HG03521 (cell line): Measurements from ENCODE around the gene COA1.

Experiments
- ATAC-seq: cut with Tn5 transposase; IDR thresholded peaks from one replicate; pipeline ENCODE4 v1.9.1; 2021; ENCODE audit warnings: mild to moderate bottlenecking, moderate library complexity; ENCODE audit not compliant: unreplicated experiment

COA1 gene

GRCh38 chr7:43658718-43659548 is 70.4 kb downstream of the COA1 start:
- ATAC-seq = peak; percentile 50

DNA sequence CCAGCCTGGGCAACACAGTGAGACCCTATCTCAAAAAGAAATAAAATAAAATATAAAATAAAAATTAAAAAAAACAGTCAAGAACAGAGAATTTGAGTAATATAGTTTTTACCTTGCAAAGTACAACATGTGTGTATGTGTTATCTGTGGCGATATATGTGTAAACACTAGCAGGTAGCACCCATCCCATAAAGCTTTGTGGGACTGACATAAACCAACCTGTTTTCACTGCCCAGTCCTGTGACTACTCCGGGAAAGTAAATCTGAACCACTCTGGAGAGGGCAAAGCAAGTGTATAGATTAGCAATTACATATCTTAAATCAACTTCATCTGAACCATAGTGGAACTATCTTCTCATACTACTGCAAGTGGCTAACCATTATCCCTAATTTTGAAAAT is 72.3 kb downstream of the COA1 start:
- ATAC-seq = no peak

- ATAC-seq = no peak
Measured at GRCh38 chr7:43655584-43655983, 73.7 kb downstream of the COA1 start.

DNA sequence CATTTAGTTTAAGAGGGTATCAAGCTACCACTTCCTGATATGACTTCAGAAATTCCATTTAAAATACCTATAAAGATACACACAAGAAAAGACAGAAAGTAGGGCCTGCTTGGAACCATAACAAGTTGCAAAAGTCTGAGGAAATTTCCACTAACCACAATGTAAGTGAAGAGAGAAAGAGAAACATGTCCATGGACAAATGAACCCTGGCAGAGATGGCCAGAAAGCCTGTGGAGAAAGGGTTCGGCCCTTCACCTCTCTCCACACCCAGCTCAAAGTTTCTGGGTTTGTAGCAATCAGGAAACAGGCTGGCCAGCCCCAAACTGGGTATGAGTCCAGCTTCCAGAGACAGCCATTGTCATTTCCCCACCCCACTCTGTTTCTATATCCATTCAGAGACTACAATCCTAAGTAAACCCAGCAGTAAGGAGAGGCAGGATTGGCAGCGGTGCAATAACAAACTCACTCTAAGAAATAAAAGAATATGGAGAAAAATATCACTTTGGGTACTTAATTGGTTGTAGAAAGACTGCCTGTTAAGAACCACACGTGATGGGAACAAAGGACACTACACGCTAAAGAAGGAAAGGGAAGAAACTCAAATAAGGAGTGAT is 75.3 kb downstream of the COA1 start:
- ATAC-seq = no peak

GRCh38 chr7:43653466-43653865 is 75.9 kb downstream of the COA1 start:
- no peak for ATAC-seq

DNA sequence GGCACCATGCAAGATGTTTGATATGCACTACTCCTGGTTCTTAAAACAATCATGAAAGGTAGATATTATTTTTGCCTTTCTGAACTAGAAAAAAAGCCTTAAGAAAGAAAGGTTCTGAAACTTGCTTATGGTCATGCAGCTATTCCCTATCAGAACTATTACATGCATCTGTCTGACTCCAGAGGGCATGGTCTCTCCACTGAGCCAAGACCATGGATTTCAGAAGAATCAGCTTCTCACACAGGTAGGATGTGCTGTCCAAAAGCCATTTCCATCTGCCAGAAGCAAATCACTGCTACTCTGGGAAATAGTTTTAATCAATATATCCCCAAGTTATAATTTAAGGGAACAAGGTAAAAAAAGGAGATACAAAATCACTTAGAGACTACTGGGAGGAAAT is 77.0 kb downstream of the COA1 start:
- ATAC-seq = no peak

GRCh38 chr7:43650457-43651052 is 78.8 kb downstream of the COA1 start:
- ATAC-seq = no peak

GRCh38 chr7:43649755-43650274 is 79.5 kb downstream of the COA1 start:
- peak; percentile 69 for ATAC-seq

GRCh38 chr7:43648473-43649406 is 80.6 kb downstream of the COA1 start:
- ATAC-seq = peak; percentile 55

DNA sequence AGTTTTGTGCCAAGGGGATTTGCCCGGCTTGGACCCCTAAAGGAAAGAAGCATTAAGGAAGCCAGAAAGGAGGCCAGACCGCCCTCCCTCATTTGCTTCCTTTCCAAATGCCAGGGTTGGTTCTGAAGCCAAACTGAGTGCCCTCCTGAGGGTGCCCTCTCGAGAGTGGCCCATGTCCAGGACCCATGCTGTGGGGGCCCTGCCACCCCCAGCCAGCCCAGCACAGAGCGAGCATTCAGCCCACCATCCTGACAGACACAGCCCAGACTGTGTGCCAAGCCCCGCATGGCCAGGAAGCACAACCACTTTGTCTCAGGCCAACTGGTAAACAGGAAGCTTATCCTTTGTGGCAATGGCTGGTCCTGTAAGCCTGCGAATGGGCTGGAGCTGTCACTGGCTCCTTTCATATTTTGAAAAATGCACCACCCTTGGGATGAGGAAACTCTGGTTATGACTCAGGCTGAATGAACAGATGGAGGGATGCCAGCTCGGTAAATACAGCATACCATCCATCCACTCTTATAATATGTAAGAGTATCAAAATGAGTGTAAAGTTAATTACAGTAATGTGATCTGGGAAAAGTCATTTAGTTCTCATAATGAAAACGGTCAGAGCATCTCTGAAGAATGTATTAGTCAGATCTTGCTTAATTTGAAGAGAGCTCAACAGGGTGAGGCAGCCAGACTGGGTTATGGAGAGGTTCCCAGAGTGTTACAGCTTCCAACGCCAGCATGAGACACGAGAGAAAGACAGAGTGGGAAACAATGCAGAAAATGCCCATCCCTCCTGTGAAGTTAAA is 81.5 kb downstream of the COA1 start:
- no peak for ATAC-seq

- ATAC-seq = no peak
Measured at GRCh38 chr7:43647339-43647672, 82.0 kb downstream of the COA1 start.

GRCh38 chr7:43646603-43647338 is 82.6 kb downstream of the COA1 start:
- no peak for ATAC-seq

- ATAC-seq = no peak
Measured at GRCh38 chr7:43645699-43646226, 83.6 kb downstream of the COA1 start.

DNA sequence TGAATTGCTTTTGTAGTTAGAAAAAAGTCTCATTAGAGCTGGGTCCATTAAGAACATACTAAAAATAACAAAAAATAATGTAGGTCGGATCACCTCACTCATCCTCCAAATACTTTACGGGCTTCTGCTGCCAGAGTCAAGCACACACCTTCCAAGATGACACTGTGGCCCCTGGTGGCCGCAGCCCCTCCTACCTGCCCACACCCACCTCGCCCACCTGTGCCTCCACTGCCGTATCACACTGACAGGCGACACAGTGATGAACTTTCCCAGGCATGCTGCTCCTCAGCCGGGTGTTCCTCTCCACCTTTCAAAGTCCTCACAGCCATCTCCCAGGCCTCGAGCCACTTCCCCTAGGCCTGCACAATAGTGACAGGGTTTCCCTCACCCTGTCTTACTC is 85.5 kb downstream of the COA1 start:
- no peak for ATAC-seq

DNA sequence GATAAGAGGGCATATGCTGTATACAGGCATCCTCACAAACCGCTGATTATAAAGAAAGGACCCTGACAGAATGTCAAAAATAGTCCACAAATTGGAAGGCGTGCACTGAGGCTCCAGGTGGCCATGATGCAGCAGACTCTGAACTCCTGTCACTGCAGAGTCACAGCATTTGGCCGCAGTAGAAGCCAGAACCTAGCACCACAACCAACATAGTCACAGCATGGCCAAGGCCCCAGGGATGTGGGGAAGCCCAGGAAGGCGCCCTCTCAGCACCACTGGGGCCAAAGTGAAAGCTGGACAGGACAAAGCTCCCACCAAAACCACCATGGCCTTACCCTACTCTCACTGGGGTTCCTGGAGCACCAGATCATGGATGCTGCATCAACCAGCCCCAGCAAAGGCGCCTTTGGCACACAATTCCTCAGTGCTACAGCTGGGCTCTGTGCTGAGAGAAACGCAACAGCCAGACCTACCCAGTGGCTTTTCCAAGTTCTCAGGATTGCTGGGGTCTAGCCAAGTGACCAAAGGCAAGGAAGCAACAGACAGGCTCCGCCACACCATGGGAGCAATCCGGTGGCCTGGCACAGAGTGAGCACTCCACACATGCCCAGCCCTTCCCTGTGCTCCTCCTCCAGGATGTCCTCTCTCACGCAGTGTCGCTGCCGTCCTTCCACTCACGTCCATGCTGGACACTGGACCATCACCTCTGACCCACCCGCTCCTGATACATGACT is 86.3 kb downstream of the COA1 start:
- no peak for ATAC-seq

DNA sequence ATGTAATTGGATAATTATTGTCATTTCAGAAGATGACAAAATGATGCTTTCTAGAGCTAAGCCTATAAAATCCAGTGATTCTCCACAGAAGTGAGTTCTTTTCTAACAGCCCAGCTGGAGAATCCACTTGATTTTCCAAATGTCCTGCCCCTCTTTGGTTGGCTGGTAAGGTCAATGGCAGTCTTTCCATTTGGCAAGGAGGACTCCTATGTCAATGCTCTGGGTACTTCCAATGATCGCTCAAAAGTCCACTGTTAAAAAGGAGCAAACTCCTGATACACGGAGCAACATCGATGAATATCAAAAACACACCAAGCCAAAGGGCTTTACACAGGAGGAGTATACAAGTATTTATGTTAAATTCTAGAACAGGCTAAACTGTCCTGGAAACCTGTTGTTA is 88.6 kb downstream of the COA1 start:
- no peak for ATAC-seq

DNA sequence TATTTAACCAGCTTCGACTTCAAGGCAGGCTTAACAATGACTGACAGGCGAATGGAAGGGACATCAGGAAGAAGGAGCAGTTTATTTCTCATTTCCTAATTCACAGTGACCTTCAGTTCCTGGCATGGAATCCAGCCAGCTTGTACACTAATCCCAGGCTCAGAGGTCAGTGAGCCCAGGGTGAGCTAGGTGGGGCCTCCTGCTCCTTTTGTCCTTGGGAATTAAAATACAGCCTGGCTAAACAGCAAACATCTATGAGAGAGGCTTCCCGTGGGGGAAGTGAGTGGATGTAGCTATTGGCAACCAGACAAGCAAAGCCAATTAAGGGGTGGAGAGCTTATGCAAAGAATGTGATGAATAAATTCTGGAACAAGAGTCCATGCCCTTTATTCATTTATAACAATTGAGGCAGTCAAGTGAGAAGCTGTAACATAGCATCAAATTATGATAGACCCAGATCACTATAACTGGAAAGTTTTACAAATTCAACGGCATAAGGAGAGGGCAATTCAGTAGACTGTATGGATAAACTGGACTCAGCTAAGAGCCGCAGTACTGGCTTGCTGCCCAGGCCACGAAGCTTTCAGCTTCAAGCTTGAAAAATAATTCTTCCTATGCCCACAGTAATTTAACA is 89.3 kb downstream of the COA1 start:
- ATAC-seq = no peak
